NCI-H524 treated with DMSO at 0.1 percent for 48 hours (cell line): Measurements from ENCODE around the gene HMSD.
"Not testable (repeated sequence)": the region's sequence is repeated elsewhere in the genome, so short reads cannot be mapped to it uniquely, and the experiment has no call there.

Experiments used
- DNase-seq: peaks from one replicate; lab custom pipeline; 2025; lab: John Stamatoyannopoulos, UW

The HMSD gene, protein sequence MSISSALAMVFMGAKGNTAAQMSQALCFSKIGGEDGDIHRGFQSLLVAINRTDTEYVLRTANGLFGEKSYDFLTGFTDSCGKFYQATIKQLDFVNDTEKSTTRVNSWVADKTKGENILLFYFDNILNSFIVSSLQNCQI

GRCh38 chr18:63949068-63949737 is at the start of gene HMSD:
Gene HMSD (plus strand): TSS chr18:63949301. CDS start chr18:63953456, 4,155 bp downstream.
- no peak for DNase-seq

GRCh38 chr18:63903851-63904570 is 45.1 kb upstream of the HMSD start:
- DNase-seq, result no peak

GRCh38 chr18:63904694-63905093 is 44.4 kb upstream of the HMSD start:
- DNase-seq, result no peak

- no peak for DNase-seq
Observed at GRCh38 chr18:63905361-63905760, 43.7 kb upstream of the HMSD start.

DNA sequence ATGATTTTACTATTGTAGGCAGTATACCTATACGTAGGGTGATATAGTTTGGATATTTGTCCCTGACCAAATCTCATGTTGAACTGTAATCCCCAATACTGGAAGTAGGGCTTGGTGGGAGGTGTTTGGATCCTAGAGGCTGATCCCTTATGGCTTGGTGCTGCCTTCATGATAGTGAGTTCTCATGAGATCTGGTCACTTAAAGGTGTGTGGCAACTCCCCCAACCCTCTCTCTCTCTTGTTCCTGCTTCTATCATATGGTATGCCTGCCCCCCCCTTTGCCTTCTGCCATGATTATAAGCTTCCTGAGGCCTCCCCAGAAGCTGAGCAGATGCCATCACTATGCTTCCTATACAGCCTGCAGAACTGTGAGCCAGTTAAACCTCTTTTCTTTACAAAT is 43.0 kb upstream of the HMSD start:
- no peak for DNase-seq

- DNase-seq, result no peak
Observed at GRCh38 chr18:63907664-63908063, 41.4 kb upstream of the HMSD start, which contains the start of gene SERPINB10. Gene SERPINB10 (plus strand): TSS chr18:63907958. CDS start chr18:63915511, 7,553 bp downstream.

GRCh38 chr18:63908858-63909257 is 40.2 kb upstream of the HMSD start:
- DNase-seq, result no peak

GRCh38 chr18:63909870-63910269 is 39.2 kb upstream of the HMSD start:
- no peak for DNase-seq

DNA sequence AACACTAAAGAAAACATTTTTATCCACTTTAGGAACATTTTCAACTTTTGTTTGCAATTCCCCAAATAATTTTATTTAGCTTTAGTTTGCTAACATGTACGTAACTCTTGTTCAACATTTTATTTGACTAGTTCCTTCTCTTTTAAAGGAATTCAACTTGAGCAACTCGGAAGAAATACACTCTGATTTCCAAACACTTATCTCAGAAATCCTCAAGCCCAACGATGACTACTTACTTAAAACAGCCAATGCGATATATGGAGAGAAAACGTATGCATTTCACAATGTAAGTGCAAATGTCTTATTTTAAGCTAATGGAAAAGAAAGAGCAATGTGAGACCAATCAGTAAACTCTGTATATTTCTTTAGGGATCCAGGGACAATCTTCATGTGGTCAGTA is 31.3 kb upstream of the HMSD start:
- no peak for DNase-seq

DNA sequence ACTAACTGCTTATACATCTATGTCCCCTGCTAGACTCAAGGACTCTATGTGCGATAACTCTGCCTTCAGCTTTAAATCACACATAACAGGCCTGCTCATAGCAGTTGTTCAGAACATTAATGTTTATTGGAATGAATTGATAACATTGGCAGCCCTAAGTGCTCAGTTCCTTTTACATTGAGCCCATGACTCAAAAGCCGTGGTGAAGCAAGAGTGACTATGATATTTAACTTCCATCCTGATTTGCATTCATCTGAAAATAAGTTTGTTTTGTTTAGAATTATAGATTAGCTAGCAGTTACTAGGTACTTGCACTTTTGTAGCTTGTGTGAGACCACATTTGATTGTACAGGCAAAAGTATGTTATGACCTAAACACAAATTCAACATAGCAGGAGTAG is 27.1 kb upstream of the HMSD start:
- DNase-seq, result no peak

DNA sequence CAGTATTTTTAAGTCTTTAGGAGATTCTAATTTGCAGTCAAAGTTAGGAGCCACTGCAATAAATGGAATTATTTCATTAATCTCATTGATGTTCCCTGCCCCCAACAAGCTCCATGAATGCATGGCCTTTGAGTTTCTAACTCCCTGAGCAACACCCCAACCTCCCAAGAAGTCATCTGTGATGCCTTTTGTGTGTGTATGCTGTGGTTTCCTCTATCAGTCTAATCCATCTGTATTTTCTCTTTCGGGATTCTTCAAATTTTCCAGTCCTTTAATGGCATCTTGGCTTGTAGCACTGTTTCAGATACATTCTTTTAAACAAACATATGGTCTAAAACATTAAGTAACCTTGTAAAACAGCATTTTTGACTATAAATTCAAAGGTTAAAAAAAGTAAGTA is 24.6 kb upstream of the HMSD start:
- no peak for DNase-seq

GRCh38 chr18:63928331-63928730 is 20.8 kb upstream of the HMSD start:
- DNase-seq, result no peak

- DNase-seq, result not testable (repeated sequence)
Observed at GRCh38 chr18:63929369-63929768, 19.7 kb upstream of the HMSD start.

DNA sequence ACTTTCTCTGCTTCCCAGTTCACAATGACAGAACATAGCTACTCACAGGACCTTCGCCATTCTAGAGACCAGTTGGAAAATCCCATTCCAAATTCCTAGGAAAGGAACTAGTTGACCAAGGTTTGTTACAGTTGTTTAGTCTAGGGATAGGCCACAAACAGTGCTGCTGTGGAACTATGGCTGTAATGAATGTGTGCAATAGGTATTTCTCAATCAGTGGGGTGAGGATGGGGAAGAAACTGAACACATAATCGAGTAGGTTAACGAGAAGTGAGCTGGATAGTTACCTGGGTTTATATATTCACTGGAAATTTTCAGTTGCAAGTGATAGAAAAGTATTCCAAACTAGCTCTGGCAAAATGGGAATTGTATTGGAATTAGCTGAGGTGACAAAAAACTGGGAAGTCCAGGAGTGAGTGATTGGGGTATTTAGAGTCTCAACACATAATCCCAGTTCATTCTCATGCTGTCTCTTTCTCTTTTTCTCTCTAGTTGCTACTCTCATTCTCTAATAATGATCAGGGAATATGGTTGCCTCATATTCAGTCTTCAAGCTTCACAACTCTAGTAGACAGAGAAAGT is 18.2 kb upstream of the HMSD start:
- DNase-seq, result no peak

DNA sequence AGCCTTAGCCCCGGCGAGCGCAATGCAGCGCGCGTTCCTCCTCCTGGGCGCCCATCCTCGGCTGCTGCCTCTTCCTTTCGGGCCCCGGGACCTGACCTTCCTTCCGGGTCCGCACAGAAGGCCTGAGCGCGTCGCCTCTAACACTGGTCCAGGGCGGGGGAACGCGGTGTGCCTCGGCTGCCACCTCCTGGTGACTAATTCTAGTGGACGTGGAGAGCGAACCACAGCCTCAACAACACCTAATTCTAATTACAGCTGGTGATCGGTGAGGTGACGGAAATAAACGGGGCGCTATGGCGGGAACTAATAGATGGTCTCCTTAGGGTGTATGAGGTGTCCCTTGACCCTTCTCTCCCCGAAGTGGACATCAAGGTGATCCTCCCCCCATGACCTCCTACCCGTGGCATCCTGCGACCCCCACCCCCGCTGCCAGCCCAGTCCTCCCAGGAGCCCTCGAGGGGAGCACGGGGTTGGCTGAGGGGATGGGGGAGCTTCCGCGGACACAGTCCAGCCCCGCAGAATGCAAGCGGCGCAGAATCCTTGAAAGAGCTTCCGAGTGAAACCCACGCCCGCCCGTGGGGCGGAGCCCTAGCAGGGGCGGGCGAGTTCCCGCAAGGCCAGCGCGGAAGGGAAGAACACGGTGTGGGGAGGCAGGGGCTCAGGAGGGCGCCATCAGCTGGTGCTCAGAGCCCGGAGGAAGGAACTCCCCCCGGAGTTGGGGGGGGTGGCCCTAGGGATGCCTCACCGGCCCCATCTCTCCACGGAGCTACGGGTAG is 12.8 kb upstream of the HMSD start:
- peak; percentile 32 for DNase-seq

DNA sequence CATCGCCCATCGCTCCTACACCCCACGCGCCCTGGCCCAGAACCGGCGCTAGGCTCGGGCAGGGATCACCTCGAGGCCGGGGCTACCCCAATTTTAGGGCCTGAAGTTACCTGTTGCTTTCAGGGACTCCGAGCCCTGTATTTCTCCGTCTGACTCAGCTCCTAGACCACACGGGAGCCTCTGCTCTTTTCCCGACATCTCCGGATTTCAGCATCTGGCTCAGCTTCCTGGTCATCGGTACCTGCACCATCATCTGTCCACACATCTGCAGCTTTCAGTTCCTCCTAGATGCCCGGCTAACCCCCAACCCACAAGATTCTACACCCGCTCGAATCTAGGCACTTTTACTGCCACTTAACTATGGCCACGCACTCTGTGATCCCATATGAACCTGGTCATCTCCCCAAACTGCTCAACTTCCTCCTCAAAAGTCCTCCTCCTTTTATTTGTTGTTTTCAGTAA is 12.1 kb upstream of the HMSD start:
- DNase-seq, result no peak

- DNase-seq, result no peak
Observed at GRCh38 chr18:63940008-63940407, 9.1 kb upstream of the HMSD start.

GRCh38 chr18:63940543-63941050 is 8.5 kb upstream of the HMSD start:
- DNase-seq, result not testable (repeated sequence)

DNA sequence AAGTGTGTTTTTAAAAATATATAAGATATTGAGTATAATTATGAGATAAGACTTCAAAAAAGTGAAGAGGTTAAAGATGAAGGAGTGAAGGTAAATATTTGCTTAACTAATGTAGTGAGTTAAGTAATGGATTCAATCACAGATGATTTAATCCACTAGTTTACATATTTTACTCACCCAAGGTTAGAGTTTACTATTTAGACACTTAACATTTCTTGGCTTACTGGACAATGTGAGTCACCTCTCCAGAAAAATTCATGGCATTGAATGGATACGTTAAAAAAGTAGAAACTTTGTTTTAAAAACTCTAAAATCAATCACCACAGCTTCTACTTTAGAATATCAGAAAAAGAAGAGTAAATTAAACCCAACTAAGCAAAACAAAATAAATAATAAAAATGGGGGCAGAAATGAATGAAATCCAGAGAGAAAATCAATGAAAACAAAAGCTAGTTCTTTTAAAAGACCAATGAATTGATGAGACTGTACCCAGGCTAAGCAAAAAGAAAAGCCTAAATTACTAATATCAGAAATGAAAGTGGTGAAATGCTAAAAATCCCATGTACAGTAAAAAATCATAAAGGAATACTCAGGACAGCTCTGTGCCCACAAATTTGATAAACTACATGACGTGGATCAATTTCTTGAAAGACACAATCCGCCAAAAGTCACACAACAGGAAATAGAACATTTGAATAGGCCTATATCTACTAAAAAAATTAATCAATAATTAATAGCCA is 1.9 kb upstream of the HMSD start:
- DNase-seq, result no peak

GRCh38 chr18:63951302-63951705 is 2.2 kb downstream of the HMSD start:
- no peak for DNase-seq

DNA sequence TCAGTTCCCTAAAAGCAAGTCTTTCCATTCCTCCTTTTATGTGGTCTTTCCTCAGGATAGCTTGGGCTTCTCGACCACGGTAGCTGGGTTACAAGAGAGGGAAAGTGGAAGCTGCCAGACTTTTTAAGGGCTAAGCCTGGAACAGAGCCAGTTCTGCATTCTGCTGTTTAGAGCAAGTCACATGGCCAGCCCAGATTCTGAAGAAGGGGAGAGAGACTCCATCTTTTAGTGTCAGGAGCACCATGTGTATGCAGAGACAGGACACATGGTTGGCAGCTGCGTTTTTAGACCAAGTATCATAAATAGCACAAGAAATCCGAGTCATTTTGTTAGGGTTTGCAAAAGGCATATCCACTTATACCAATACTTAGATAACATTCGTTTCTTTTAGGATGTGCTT is 4.7 kb downstream of the HMSD start:
- DNase-seq, result no peak
